ENCODE results near the gene CLP1. TPM values are rescaled to one million over a fixed set of nuclear protein-coding genes. Genes with fewer than 3 reads are reported as not detected.

Gene CLP1
- total and polyA plus RNA-seq, 10 of the 15 experiments (the other 5 are each of a cell fraction or from before 2014, with no cell fraction given) = 19.9 to 45.7 (median 27.8) TPM

GRCh38 chr11:57647960-57648800 is 9.4 kb upstream of the CLP1 start:
- H3K79me2 ChIP-seq (ENCODE audit: control insufficient read depth, insufficient read depth, low read length) = no peaks in the 10 kb centered on the region
- SMC1A ChIA-PET (ENCODE audit: uncharacterized antibody, unreplicated experiment) = interaction anchor here (1.0 to 2.1 kb wide), 3 partner anchors 9 to 152 kb away, joined by 3 to 6 read pairs (median 3); partner anchors contain the start of gene UBE2L6
- POLR2A ChIA-PET = interaction anchor here (1.0 kb wide), 2 partner anchors 10 to 100 kb away, joined by 3 to 10 read pairs; no protein-coding TSS in a partner anchor

More at GRCh38 chr11:57647960-57648800, 9.4 kb upstream of the CLP1 start:
- RAD21 ChIA-PET (ENCODE audit: unreplicated experiment) = interaction anchor here (1.2 kb wide), 1 partner anchor 66 kb away, joined by 3 read pairs; no protein-coding TSS in a partner anchor
- no peak for DNase-seq (ENCODE audit: low read depth, low spot score)
- WGBS (ENCODE audit: insufficient coverage, insufficient replicate concordance, low lambda C conversion rate, missing lambda C conversion rate) = 33% methylated on average over 13 of the region's 13 CpGs
- intact Hi-C loops (cut with micrococcal nuclease; ENCODE audit: unreplicated experiment) (no loop called here), in situ Hi-C loops (cut with MboI) (no loop called here)
- peaks cover 12% of the 10 kb centered on the region for H3K4me1 ChIP-seq (ENCODE audit: control insufficient read depth, insufficient read depth, low read length)
- no peak overlapping the region for H2AFZ ChIP-seq (ENCODE audit: control insufficient read depth, low read depth, low read length)
- BruUV-seq (replicated peaks) = no TSS peak
- no peak for TF ChIP-seq POLR2AphosphoS2 (IDR thresholded peaks at IDR 0.05; ENCODE audit: low read depth, low read length)
- TF ChIP-seq EZH2 (IDR thresholded peaks at IDR 0.05; ENCODE audit: borderline replicate concordance, control insufficient read depth, low read depth, low read length) = no peak
- no peak for TF ChIP-seq IRF3 (IDR thresholded peaks at IDR 0.05)
- no peak for TF ChIP-seq NKRF (conservative IDR thresholded peaks at IDR 0.05)
- TF ChIP-seq ASH2L (IDR thresholded peaks at IDR 0.05; ENCODE audit: borderline replicate concordance, low read depth) = no peak
- H3K27me3 ChIP-seq (replicated peaks in 1 of 2; ENCODE audit: control insufficient read depth in 2 of 2, insufficient read depth in 2 of 2, low read length in 1 of 2) = peaks cover 12 to 17% of the 10 kb centered on the region in 2 experiments
- H3K36me3 ChIP-seq (ENCODE audit: control insufficient read depth in 2 of 2, insufficient read depth in 2 of 2, low read length in 1 of 2) = no peaks in the 10 kb centered on the region
- no peak overlapping the region for H3K4me3 ChIP-seq
- no peaks in the 10 kb centered on the region for H4K20me1 ChIP-seq (ENCODE audit: control insufficient read depth, insufficient read depth)
- H3K4me2 ChIP-seq (ENCODE audit: control insufficient read depth, insufficient read depth) = peak overlapping the region; percentile 26; the same call in 1 of the 2 replicates
- H3K9ac ChIP-seq (ENCODE audit: control insufficient read depth, insufficient read depth, low read length) = no peak overlapping the region
- ATAC-seq = peak; percentile 17
- no peak for FAIRE-seq
- H3K9me3 ChIP-seq (replicated peaks; ENCODE audit: control insufficient read depth, insufficient read depth, low read length) = no peaks in the 10 kb centered on the region
- CTCF ChIA-PET = interaction anchor here (0.7 to 13.9 kb wide), 12 partner anchors 8 to 325 kb away, joined by 3 to 319 read pairs (median 4); partner anchors contain the start of gene UBE2L6
- H3K27ac ChIP-seq (ENCODE audit: control insufficient read depth, insufficient read depth) = no peak overlapping the region
